Esophagus squamous epithelium (tissue), 4 donors: Measurements from ENCODE around the gene EPG5.
A peak's percentile ranks its signal among the peaks of the same experiment; 100 is the strongest.

Experiments used
- POLR2A ChIP-seq, 4 donors: fragments of 450-650 bp; IDR thresholded peaks; one replicate each; pipeline ENCODE4 v1.6.1; 2017; ENCODE audit warnings: antibody characterized with exemption in 4 of 4, mild to moderate bottlenecking in 4 of 4, moderate library complexity in 3 of 4
- TF ChIP-seq, protein P1 (sequence below), 6 experiments: fragments of 450-650 bp in 4 of 6; fragments of 200-600 bp in 2 of 6; sonication (generic) in 2 of 6; IDR thresholded peaks; one replicate each; pipeline ENCODE4 v1.5.1; 2016 to 2019; ENCODE audit warnings: antibody characterized with exemption in 6 of 6, mild to moderate bottlenecking in 4 of 6, moderate library complexity in 4 of 6

GRCh38 chr18:45839414-45840395, 127.4 kb downstream of the EPG5 start:
- TF ChIP-seq, protein P1, sequence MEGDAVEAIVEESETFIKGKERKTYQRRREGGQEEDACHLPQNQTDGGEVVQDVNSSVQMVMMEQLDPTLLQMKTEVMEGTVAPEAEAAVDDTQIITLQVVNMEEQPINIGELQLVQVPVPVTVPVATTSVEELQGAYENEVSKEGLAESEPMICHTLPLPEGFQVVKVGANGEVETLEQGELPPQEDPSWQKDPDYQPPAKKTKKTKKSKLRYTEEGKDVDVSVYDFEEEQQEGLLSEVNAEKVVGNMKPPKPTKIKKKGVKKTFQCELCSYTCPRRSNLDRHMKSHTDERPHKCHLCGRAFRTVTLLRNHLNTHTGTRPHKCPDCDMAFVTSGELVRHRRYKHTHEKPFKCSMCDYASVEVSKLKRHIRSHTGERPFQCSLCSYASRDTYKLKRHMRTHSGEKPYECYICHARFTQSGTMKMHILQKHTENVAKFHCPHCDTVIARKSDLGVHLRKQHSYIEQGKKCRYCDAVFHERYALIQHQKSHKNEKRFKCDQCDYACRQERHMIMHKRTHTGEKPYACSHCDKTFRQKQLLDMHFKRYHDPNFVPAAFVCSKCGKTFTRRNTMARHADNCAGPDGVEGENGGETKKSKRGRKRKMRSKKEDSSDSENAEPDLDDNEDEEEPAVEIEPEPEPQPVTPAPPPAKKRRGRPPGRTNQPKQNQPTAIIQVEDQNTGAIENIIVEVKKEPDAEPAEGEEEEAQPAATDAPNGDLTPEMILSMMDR (IDR thresholded peaks at IDR 0.05), result peak in 4 of 6 experiments; percentile 42 to 56 (median 44)
- no peak for TF ChIP-seq POLR2A (IDR thresholded peaks at IDR 0.05)
